MG63 (cell line): ENCODE data around the gene DLST. TPM values are rescaled to one million over a fixed set of nuclear protein-coding genes. Genes with fewer than 3 reads are reported as not detected.

Experiments
- DNase-seq: peaks from one replicate; pipeline ENCODE4 v3.0.0-alpha.2; 2020
- H3K27me3 ChIP-seq: fragments of 250-450 bp; sonication (Bioruptor Pico); 2 replicates; pipeline ENCODE4 v1.5.1; 2020; ENCODE audit warnings: mild to moderate bottlenecking, moderate library complexity
- H3K36me3 ChIP-seq: fragments of 250-450 bp; sonication (Bioruptor Pico); 2 replicates; pipeline ENCODE4 v1.5.1; 2020; ENCODE audit warnings: mild to moderate bottlenecking, moderate library complexity
- H3K4me3 ChIP-seq: fragments of 250-450 bp; sonication (Bioruptor Pico); 2 replicates; pipeline ENCODE4 v1.5.1; 2020; ENCODE audit warnings: mild to moderate bottlenecking, moderate library complexity
- H3K9me3 ChIP-seq: fragments of 250-450 bp; sonication (Bioruptor Pico); 2 replicates; pipeline ENCODE4 v1.5.1; 2020; ENCODE audit warnings: mild to moderate bottlenecking, moderate library complexity
- total RNA-seq: library from RNA; depleted of rRNA; stranded (reverse); fragments of >200 nt; shearing (Covaris generic); gene quantifications from 2 replicates; pipeline ENCODE4 v1.2.3, GENCODE V29; 2014; ENCODE audit warnings: low replicate concordance; rRNA removed

The DLST gene
- total RNA-seq, 1 experiment from 2014 or later, result 52.6 TPM

DNA sequence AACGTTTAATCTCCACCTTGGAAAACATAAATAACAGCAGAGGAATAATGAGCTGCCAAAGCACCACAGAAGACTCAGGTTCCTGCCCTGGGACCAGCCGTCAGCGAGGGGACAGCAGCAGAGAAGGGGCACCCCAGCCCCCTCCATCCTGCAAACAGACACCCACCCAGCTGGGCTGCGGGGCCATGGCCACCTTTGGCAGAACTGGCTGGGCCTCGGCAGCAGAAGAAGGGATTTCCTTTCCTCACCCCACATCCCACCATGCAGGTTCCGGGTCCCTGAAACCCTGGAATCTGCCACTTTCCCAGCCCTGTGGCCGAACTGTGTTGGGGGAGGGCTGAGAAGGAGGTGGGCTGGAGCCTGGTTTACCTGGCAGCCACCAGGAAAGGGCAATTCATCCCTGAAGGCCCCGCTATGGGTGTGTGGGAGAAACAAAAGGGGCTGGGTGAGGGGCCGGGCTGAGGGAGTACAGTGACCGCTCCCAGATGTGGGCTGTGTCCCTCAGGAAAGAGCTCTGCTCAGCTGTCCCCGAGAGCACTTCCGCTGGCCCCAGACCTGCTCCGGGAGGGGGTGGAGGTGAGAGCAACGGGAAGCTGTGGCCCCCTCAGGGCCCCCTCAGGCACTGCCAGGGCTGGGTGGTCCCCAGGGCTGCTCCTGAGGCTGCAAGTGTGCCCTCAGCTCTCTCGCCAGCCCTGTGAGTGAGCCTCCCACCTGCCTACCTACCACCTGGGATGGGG, 69.9 kb downstream of the DLST start:
- H3K4me3 ChIP-seq, result no peak overlapping the region

DNA sequence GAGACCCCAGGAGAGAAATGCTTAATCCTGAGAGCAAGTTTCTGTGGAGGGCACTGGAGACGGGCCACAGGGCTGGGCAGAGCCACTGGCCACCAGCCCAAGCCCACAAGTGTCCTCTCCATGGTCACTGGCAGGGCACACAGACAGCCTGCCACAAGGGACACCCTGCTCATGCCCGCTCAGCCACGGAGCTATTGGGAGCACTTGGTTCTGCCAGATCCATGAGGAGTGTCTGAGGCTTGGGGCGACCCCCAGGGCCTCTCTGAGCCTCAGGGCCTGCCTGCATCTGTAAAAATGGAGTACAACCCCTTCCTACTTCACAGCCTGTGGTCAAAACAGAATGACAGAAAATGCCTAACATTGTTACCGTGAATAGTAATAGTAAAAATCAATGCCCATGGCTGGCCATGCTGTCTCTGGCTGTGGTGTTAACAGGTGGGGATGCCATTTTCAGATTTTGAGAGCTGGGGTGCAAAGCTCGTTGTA, 70.5 kb downstream of the DLST start:
- no peak for DNase-seq
- H3K4me3 ChIP-seq, result no peak overlapping the region
- no peaks in the 10 kb centered on the region; the same call in 1 of the 2 replicates for H3K36me3 ChIP-seq
- no peaks in the 10 kb centered on the region for H3K9me3 ChIP-seq
- no peaks in the 10 kb centered on the region for H3K27me3 ChIP-seq

More for the DNA sequence above, 69.9 kb downstream of the DLST start:
- no peaks in the 10 kb centered on the region for H3K27me3 ChIP-seq
- H3K36me3 ChIP-seq, result no peaks in the 10 kb centered on the region; the same call in 1 of the 2 replicates
- no peaks in the 10 kb centered on the region for H3K9me3 ChIP-seq
- no peak for DNase-seq

DNA sequence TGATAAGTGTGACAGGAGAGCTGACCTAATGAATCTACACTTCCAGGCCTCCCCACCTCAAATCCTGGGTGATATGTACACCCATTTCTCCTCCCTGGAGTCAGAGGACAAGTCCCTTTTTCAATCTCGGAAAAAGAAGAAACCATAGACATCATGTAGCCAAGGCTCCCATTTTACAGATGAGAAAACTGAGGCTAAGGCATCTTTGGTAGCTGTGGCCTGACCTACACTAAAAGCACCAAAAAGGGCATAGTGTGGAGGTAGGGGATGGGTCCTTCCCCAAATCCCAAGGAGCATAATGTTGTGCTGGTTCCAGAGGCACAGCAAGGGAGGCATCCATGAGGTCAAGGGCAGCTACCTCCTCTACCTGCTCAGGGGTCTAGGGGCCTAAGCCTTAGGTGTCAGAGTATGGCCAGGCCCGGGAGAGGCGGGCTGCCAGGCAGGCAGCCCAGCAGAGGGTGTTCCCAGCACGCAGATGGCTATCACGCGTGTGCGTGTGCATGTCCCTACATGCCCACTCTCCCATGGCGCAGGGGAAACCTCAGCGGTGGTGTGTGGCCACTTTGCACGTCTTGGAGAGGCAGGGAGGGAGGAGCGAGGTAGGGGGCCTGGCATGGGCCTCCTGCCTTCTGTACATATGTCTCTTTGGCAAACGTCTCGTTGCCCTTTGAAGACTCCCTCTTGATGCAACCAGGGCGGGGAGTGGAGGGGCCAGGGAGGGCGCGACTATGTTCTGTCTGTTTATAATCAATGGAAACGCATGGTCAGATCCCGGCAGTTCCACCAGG, 71.2 kb downstream of the DLST start:
- H3K4me3 ChIP-seq, result no peak overlapping the region
- no peaks in the 10 kb centered on the region for H3K27me3 ChIP-seq
- no peak for DNase-seq
- H3K36me3 ChIP-seq, result no peaks in the 10 kb centered on the region; the same call in 1 of the 2 replicates
- H3K9me3 ChIP-seq, result no peaks in the 10 kb centered on the region

Other genes with a start within 250 kb of the DLST start
- 4.9 and 11.6 TPM in 2 replicates for gene AREL1, start 168.8 kb upstream of the DLST start, total RNA-seq
- gene FCF1, start 168.8 kb upstream of the DLST start, total RNA-seq, result 44.2 and 92.7 TPM in 2 replicates
- 3.9 and 4.5 TPM in 2 replicates for gene YLPM1, start 118.6 kb upstream of the DLST start, total RNA-seq
- not detected in 2 replicates for gene PROX2, start 5.8 kb upstream of the DLST start, total RNA-seq
- 5.4 and 11.3 TPM in 2 replicates for gene RPS6KL1, start 41.3 kb downstream of the DLST start, total RNA-seq
- 49.2 and 50.6 TPM in 2 replicates for gene PGF, start 73.7 kb downstream of the DLST start, total RNA-seq
- 48.2 and 87.3 TPM in 2 replicates for gene EIF2B2, start 121.0 kb downstream of the DLST start, total RNA-seq
- gene MLH3, start 169.6 kb downstream of the DLST start, total RNA-seq, result 9.0 and 9.1 TPM in 2 replicates
- 10.8 and 53.9 TPM in 2 replicates for gene ACYP1, start 182.1 kb downstream of the DLST start, total RNA-seq
- gene ZC2HC1C, start 187.7 kb downstream of the DLST start, total RNA-seq, result 0.99 TPM in 1 of 2 replicates, not detected in the other
- gene NEK9, start 245.1 kb downstream of the DLST start, total RNA-seq, result 19.7 and 67.7 TPM in 2 replicates